Rectal smooth muscle tissue (tissue), 1 donor: Measurements from ENCODE around the gene PARP15.
"Not testable (repeated sequence)": the region's sequence is repeated elsewhere in the genome, so short reads cannot be mapped to it uniquely, and the experiment has no call there.

Experiments
- H3K27ac ChIP-seq: one replicate; pipeline ENCODE4 v1.7.0; 2013; ENCODE audit warnings: low read depth, low read length, inconsistent platforms
- H3K27me3 ChIP-seq: one replicate; pipeline ENCODE4 v1.7.0; 2013; ENCODE audit warnings: low read length; ENCODE audit not compliant: control insufficient read depth, insufficient read depth
- H3K36me3 ChIP-seq: one replicate; pipeline ENCODE4 v1.7.0; 2013; ENCODE audit warnings: low read length; ENCODE audit not compliant: control insufficient read depth, insufficient read depth
- H3K4me1 ChIP-seq: one replicate; pipeline ENCODE4 v1.7.0; 2013; ENCODE audit warnings: low read length; ENCODE audit not compliant: control insufficient read depth, insufficient read depth
- H3K4me3 ChIP-seq: one replicate; pipeline ENCODE4 v1.7.0; 2013; ENCODE audit warnings: low read length
- H3K9ac ChIP-seq: one replicate; pipeline ENCODE4 v1.7.0; 2013; ENCODE audit warnings: low read length

The PARP15 gene

GRCh38 chr3:122679882-122680474 lies 102.5 kb downstream of the PARP15 start:
- Histone ChIP-seq H3K4me1 (peaks cover 12% of the 10 kb centered on the region), H3K9ac (peak overlapping the region; percentile 75)

DNA sequence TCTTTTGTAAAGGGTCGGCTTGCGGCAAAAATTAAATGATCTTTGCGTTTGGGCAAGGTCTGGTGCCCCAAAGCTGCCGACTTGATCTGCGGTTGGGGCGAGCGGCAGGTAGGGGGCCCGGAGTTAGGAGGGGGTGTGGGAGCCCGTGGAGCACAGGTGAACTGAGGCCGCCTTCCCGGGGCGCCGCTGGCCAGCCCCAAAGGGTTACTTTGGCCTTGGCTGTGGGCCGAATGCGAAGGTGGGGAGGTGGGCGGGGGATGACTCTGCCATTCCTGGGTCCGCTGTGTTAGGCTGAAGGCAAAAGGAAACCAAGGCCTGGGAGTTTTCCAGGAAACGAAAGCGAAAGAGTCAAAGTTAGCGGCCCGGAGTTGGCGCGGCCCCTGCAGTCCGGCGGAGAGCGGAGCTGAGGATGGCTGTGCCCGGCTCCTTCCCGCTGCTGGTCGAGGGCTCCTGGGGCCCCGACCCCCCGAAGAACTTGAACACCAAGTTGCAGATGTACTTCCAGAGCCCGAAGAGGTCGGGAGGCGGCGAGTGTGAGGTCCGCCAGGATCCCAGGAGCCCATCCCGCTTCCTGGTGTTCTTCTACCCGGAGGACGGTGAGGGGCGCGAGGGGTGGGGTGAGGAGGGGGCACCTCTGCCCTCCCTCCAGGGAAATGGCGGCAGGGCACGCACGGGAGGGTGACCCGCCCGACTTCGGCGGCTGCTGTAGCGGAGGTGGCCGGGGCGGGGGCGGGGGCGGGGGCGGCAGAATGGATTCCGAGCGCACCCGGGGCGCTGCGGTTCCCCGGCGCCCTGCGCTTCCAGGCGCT lies 103.2 kb downstream of the PARP15 start, which contains the start of gene PARP14:
Gene PARP14, plus strand, starts transcription at position 365 of the 809 bp plus-strand sequence. Its CDS starts 45 bp downstream, at position 410.
- H3K4me1 ChIP-seq, result peaks cover 12% of the 10 kb centered on the region
- no peaks in the 10 kb centered on the region for H3K36me3 ChIP-seq
- peak within 1 kb of the TSS; percentile 75 for H3K9ac ChIP-seq
- peak within 1 kb of the TSS; percentile 91 for H3K27ac ChIP-seq
- no peaks in the 10 kb centered on the region for H3K27me3 ChIP-seq
- peak within 1 kb of the TSS; percentile 82 for H3K4me3 ChIP-seq

More at GRCh38 chr3:122679882-122680474, 102.5 kb downstream of the PARP15 start:
- H3K27me3 ChIP-seq, result no peaks in the 10 kb centered on the region
- H3K27ac ChIP-seq, result peak overlapping the region; percentile 91
- H3K4me3 ChIP-seq, result peak overlapping the region; percentile 82
- no peaks in the 10 kb centered on the region for H3K36me3 ChIP-seq

DNA sequence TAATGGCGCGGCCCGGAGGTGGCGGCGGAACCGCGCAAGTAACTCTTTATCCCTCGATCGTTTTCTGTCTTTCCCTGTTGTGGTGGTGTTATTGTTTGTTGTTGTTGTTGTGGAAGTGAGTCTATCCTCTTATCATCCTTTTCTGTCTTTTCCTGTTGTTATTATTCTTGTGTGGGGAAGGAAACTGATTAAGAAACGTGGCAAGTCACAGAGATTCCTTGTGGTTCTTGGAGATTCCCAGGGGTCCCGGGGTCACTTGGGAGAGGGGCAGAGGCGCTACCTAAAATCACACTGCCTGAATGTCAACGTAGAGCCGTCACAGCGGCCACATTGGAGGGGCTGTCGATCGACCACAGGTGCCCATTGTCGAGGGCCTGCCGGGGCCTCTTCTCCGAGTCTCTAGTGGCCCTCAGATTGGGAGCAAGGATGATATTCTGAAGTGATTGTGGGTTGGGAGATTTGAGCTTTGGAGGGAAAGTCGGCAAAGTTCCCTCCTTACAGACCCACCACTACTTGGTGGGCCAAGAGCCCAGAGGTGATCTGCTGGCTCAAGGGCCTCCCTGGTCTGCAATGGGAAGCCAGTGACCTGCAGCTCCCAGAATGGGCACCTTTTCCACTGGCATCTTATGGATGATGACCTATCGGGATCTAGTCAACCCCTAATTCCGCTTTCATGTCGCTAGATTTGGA lies 104.0 kb downstream of the PARP15 start:
- Histone ChIP-seq H3K9ac (peak overlapping the region; percentile 36), H3K4me3 (peak overlapping the region; percentile 82), H3K4me1 (peaks cover 12% of the 10 kb centered on the region), H3K27me3 (no peaks in the 10 kb centered on the region), H3K27ac (peak overlapping the region; percentile 91), H3K36me3 (no peaks in the 10 kb centered on the region)

DNA sequence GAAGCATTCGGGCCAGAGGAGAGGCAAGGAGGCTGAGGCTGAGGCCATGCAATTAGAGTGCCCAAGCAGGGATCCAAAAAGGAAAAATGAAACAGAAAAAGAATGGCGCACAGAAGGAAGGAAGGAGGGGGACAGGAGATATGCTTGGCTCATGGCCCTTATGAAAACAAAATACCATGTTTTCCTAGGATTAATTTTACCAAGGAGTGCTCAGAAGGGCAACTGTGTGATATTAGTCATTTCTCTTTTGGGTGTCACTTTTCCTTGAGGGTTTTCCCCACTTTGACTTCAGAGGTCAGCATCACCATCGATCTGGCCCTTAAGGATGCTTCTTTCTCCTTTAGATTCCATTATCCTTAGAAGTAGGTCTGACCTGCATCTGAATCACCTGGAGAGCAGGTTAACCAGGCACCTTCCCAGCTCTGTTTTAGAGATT lies 104.5 kb downstream of the PARP15 start:
- peak overlapping the region; percentile 4 for H3K9ac ChIP-seq
- peaks cover 12% of the 10 kb centered on the region for H3K4me1 ChIP-seq
- H3K27me3 ChIP-seq, result no peaks in the 10 kb centered on the region
- no peaks in the 10 kb centered on the region for H3K36me3 ChIP-seq
- H3K4me3 ChIP-seq, result peak overlapping the region; percentile 82
- H3K27ac ChIP-seq, result no peak overlapping the region

DNA sequence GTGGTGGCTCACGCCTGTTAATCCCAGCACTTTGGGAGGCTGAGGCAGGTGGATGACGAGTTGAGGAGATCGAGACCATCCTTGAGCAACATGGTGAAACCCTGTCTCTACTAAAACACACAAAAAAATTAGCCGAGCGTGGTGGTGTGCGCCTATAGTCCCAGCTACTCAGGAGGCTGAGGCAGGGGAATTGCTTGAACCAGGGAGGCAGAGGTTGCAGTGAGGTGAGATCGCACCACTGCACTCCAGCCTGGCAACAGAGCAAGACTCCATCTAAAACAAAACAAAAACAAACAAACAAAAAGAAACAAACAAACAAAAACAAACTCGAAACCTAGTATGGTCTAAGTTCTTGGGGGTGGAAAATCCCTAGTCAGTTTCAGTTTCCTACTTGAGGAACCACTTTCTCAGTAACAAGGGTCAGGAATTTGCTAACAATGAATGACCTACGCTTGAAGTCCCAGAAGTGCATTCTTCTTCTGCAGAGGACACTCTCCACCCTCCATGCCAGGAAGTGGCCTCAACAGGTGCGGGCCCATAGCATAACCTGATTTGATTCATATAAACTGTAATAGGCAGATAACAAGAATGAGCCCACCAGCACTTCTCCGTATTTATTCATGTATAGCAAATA lies 105.4 kb downstream of the PARP15 start:
- H3K36me3 ChIP-seq, H3K4me3 ChIP-seq, H3K27ac ChIP-seq, H3K9ac ChIP-seq, H3K27me3 ChIP-seq: not testable (repeated sequence)
- peaks cover 12% of the 10 kb centered on the region for H3K4me1 ChIP-seq

DNA sequence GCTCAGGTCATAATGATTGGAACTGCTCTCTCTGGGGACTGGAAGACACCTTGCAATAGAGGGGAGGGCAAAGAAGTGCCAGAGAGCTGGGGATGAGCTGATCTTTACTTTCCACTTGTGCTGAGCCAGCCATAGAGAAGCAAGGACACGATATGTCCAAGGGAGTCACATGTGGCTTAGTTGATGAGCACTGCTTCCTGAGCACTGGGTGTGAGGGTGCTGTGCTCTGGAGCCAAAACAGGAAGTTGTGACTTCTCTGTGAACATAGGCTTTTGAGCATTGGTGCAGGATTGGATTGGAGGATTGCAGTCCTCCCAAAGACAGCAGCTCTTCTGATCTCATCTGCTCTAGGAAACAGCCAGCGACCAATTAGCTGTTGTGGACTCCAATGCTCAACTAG lies 109.8 kb downstream of the PARP15 start:
- Histone ChIP-seq H3K9ac (no peak overlapping the region), H3K4me3 (no peak overlapping the region), H3K36me3 (no peaks in the 10 kb centered on the region), H3K27me3 (no peaks in the 10 kb centered on the region), H3K27ac (no peak overlapping the region), H3K4me1 (no peaks in the 10 kb centered on the region)
